Stimulated activated CD4-positive, alpha-beta T cell treated with anti-CD3 and anti-CD28 coated beads, Interleukin-15, amount 100 ng/mL, for 1 hour (primary cell): Measurements from ENCODE around the gene ENDOG.
"Not testable (repeated sequence)": the region's sequence is repeated elsewhere in the genome, so short reads cannot be mapped to it uniquely, and the experiment has no call there.

Experiments
- DNase-seq, 2 donors: peaks; one replicate each; pipeline ENCODE4 v3.0.0-alpha.2; 2020; ENCODE audit warnings: low read depth in 1 of 2, low spot score in 1 of 2

Gene ENDOG

GRCh38 chr9:128828267-128828666, 10.0 kb downstream of the ENDOG start:
- no peak for DNase-seq

DNA sequence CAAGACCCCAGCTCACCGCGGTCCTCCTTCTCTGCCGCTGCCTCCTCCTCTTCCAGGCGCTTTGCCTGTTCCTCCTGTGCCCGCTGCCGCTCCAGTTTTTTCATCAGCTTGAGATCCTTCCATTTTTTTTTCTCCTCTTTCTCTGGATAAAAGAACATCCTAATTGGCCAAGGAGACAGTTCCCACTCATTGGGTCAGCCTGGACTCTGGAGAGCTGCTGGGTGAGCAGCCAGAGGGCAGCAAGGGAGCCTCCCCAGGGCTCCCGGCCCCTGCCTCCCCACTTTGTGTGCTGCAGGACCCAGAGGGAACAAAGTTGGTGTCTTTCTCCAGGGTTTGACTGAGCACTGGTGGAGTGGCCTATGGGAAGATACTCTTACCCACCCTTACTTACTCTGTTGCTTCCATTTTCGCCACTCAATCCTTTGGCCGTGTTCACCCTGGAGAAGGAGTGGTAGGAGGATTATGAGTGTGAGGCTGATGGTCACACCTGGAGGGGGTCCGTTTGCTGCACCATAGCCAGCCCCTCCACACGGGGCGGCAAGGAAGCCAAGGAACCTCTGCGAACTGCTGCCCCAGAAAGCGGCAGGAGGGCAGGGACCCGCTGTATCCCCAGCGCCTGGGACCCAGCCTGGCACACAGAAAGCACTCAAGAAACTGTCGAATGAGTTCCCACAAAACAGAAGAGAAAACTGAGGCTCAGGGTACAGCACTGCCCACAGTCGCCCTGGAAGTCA, 10.6 kb downstream of the ENDOG start:
- no peak for DNase-seq

GRCh38 chr9:128829477-128830251, 11.4 kb downstream of the ENDOG start, which contains the start of gene SPOUT1:
SPOUT1 (minus strand) TSS chr9:128829794; CDS start chr9:128829780, 14 bp downstream.
- peak; percentile 88 to 91 for DNase-seq

GRCh38 chr9:128833696-128834095, 15.4 kb downstream of the ENDOG start:
- DNase-seq, result no peak

DNA sequence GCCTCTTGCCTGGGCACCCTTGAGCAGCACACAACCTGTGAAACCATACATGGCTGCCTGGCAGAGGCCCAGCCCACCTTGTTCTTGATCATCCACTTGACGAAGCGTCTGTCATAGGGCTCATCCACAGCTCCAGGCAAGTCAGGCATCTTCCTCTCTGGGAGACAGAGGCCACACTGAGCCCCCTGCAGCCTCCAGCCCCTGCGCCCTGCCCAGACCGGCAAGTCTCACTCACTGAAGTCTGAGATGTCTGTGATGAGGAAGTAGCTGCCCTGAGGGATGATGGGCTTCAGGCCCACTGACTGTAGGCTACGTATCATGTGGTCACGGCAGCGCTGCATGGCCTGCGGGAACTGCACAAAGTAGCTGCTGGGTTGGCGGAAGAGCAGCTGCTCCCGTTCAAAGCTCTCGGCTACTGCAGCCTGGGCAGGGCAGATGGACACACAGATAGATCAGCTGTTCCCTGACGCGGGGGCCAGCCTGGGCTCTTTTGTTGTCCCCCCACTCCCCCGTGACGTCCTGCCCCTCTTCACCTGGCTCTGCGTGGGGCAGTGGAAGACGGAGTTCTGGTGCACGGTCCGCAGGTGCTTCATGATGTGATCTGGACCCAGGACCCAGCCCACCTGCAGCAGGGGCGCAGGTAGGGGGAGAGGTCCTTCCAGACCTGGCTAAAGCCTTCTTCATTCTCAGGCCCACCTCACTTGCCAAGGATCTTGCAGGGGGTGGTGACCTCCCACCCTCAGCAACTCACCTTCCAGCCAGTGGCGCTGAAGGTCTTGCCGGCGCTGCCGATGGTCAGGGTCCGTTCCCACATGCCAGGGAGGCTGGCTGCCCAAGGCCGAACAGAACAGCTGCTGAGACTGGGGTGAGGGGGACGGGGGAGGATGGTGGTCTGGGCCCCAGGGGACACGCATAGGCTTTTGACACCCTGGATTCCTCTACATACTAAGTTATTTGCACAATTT, 17.2 kb downstream of the ENDOG start:
- no peak for DNase-seq

DNA sequence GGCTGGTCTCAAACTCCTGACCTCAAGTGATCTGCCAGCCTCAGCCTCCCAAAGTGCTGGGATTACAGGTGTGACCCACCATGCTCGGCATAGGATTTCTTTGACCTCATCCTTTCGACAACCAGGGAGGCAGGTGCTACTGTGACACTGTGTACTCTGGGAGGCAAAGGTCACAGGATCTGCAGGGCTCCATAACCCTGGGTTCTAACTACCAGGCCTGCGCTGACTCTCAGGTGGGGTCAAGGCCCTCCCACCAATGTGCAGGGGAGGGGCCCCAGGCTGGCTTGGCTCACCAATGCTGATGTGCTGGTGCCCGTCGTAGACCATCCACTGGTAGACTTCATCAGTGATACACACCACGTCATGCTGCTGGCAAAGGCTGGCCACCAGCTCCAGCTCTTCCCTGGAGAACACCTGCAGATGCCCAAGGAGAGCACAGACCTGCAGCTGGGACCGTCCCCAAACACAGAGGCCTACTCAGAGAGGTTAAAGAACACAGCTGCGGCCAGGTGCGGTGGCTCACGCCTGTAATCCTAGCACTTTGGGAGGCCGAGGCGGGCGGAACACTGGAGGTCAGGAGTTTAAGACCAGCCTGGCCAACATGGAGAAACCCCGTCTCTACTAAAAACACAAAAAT, 18.3 kb downstream of the ENDOG start:
- DNase-seq, result no peak

GRCh38 chr9:128838338-128838737, 20.0 kb downstream of the ENDOG start:
- no peak for DNase-seq

GRCh38 chr9:128840524-128840923, 22.2 kb downstream of the ENDOG start:
- no peak for DNase-seq

- DNase-seq, result no peak
Measured at GRCh38 chr9:128841694-128842492, 23.6 kb downstream of the ENDOG start.

DNA sequence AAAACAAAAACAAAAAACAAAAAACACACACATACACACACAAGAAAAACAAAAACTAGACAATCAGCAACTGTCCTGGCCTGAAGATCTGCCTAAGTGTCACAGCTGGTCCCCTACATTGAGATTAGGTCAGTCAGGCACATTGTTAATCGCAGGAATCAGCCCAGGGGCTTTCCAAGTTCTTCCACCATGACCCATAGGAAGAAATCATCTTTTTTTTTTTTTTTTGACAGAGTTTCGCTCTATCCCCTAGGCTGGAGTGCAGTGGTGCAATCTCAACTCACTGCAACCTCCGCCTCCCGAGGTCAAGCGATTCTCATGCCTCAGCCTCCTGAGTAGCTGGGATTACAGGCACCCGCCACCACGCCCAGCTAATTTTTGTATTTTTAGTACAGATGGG, 24.9 kb downstream of the ENDOG start:
- DNase-seq, result not testable (repeated sequence)

DNA sequence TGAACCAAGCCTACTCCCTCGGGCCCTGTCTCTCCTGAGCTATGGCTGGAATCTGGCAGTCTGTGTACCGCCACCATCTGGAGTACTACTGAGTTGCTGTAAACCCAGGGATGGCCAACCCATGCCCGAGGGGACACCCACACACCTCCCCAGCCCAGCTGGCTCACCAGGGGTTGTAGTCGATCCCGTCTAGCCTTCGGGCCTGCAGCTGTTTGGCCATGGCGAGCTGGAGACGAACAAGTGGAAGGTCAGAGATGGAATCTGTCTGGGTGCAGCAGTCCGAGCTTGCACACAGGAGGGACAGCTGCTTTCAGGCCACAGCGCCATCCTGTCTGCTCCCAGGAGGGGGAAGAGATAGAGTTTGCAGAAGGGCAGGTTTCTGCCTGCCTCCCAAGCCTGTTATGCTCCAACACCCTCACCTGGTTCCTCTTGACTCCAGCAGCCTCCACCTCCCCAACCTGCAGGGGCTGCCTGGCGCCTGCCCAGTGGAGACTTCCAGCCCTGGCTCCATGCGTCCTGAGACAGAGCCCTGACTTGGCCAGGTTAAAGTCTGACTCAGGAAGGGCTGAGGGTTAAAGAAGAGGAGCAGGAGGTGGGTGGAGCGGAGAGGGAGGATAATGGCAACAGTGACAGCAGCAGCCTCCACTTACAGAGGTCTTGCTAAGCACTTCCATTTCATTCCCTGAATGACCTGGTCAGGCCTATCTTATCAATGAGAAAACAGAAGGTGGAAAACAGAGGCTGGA, 27.1 kb downstream of the ENDOG start:
- no peak for DNase-seq

DNA sequence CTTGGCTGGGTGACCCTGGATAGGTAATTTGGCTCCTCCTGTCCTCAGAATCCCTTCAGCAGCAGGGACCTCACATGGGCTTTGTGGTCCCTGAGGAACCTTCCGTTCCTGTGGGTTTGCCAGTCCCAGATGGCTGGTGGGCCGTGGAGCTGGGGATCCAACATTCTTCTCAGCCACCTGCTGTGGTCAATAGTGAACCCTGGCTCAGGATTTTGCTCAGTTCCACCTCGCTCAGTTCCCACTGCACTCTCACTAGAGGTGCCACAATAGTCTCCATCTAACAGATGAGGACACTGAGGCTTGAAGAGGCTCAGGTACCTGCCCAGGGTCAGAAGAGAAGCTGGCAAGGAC, 28.4 kb downstream of the ENDOG start:
- DNase-seq, result no peak

DNA sequence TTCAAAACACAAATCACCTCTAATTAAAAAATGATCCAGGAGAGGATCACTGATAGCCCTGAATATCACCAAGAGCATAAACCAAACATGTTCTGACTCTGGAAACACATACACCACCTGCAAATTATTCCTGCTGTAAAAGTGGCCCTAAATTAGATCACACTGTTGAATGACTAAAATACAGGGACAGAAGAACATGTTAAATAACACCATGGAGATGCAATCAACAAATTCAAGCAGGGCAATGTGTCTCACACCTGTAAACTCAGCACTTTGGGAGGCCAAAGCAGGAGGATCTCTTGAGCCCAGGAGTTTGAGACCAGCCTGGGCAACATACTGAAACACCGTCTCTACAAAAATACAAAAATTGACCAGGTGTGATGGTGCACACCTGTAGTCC, 29.5 kb downstream of the ENDOG start:
- no peak for DNase-seq

GRCh38 chr9:128851024-128851423, 32.7 kb downstream of the ENDOG start:
- DNase-seq, result not testable (repeated sequence)

- not testable (repeated sequence) for DNase-seq
Measured at GRCh38 chr9:128851779-128852600, 33.7 kb downstream of the ENDOG start.

DNA sequence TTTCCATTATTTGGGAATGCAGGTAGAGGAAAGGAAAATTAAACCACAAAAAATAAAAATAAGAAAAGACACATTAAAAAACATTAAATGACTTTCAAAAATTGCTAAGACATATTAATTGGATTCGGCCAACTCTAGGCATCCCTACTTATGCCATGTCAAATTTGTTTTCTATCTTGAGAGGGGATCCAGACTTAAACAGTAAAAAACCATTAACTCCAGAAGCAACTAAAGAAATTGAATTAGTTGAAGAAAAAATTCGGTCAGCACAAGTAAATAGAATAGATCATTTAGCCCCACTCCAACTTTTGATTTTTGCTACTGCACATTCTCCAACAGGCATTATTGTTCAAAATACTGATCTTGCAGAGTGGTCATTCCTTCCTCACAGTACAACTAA, 34.3 kb downstream of the ENDOG start:
- not testable (repeated sequence) for DNase-seq

- not testable (repeated sequence) for DNase-seq
Measured at GRCh38 chr9:128854454-128854853, 36.2 kb downstream of the ENDOG start.

DNA sequence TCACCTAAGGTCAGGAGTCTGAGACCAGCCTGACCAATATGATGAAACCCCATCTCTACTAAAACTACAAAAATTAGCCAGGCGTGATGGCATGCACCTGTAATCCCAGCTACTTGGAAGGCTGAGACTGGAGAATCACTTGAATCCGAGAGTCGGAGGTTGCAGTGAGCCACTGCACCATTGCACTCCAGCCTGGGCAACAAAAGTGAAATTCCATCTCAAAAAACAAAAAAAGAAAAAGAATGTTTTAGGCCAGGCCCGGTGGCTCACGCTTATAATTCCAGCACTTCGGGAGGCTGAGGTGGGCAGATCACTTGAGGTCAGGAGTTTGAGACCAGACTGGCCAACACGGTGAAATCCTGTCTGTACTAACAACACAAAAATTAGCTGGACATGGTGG, 40.2 kb downstream of the ENDOG start:
- not testable (repeated sequence) for DNase-seq
